ENCODE results near the gene RXFP2.
A peak's percentile ranks its signal among the peaks of the same experiment; 100 is the strongest.

Gene RXFP2

DNA sequence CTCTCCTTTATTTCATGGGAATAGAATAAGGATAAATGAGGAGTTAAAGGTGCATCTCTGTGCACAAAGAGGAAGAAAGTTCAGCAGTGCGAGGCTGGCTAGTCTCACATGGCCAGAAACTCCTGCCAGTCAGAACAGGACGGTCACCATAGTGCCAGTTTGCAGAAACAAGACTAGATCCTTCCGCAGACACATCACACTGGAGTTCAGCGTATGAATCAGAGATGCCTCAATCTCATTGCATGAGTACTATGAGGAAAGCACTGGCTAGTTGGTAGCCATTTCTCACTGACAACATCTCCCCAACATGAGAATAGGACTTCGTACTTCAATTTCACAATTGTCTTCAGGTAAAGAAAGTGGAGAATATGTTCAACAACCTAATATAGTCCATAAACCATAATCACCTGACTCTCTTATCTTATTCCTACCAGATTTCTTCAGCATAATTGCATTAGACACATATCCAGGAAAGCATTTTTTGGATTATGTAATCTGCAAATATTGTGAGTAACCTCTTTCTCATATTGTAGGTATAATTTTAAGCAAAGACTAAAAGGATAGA is 34.9 kb downstream of the RXFP2 start:
- no peak overlapping the region for H3K4me3 ChIP-seq (replicated peaks; ENCODE audit: low read depth, low read length)
- TF ChIP-seq CTCF (IDR thresholded peaks at IDR 0.05; ENCODE audit: low read length, missing control alignments): no peak
- DNase-seq (ENCODE audit: low read depth): no peak

DNA sequence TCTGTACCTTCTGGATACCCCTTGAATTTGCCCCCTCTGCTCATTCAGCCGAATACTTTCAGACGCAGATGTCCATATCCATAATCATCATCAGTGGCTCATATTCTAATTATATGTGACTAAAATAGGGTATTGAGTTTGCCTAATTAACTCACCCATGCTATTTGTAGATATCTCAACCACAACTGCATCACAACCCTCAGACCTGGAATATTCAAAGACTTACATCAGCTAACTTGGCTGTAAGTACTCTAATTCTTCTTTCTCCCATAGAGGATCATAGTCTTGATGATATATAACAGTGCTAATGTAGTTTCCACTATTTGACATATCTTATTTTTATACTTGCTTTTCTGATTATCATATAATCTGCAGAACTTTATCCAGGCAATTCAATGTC is 35.8 kb downstream of the RXFP2 start:
- DNase-seq (ENCODE audit: low read depth): no peak
- no peak overlapping the region for H3K4me3 ChIP-seq (replicated peaks; ENCODE audit: low read depth, low read length)
- no peak for TF ChIP-seq CTCF (IDR thresholded peaks at IDR 0.05; ENCODE audit: low read length, missing control alignments)

GRCh38 chr13:31775686-31776085 is 36.4 kb downstream of the RXFP2 start:
- peak; percentile 69 for DNase-seq (ENCODE audit: low read depth)
- no peak overlapping the region for H3K4me3 ChIP-seq (replicated peaks; ENCODE audit: low read depth, low read length)
- TF ChIP-seq CTCF (IDR thresholded peaks at IDR 0.05; ENCODE audit: low read length, missing control alignments): no peak

DNA sequence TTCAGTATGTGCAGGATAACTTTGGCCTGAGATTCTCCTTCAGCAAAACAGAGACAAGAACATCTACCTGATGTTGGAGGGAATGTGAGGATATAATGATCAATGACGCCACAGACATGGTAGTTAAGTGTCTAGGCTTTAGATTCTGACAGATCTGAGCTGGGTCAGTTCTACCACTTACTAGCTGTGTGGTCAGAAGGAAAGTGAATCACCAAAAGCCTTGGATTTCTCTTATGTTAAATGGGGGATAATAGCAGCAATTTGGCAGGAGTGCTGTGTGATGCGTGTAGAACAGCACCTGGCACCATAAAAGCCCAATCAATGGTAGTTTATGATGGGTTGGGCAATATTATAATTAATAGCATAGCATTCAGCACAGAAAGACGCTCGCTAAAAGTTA is 41.7 kb downstream of the RXFP2 start:
- DNase-seq (ENCODE audit: low read depth): no peak
- no peak for TF ChIP-seq CTCF (IDR thresholded peaks at IDR 0.05; ENCODE audit: low read length, missing control alignments)
- no peak overlapping the region for H3K4me3 ChIP-seq (replicated peaks; ENCODE audit: low read depth, low read length)

DNA sequence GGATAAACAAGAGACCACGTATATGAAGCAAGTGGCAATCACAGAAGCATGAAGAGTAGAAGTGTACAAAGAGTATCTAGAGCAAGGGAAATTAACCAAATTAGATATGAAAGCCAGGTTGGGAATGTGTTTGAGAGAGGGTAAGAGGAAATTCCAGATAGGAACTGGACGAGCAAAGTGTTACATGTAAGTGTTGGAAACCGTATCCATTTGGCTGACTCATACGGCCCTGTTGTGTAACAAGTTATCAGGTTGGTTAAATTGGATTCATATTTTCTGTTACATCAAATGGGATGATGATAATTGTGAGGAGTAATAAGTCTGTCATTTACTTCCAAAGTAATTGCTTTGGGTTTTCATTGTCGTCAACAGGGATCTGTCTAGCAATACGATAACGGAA is 46.7 kb downstream of the RXFP2 start:
- no peak overlapping the region for H3K4me3 ChIP-seq (replicated peaks; ENCODE audit: low read depth, low read length)
- no peak for TF ChIP-seq CTCF (IDR thresholded peaks at IDR 0.05; ENCODE audit: low read length, missing control alignments)
- DNase-seq (ENCODE audit: low read depth): peak; percentile 39

- no peak overlapping the region for H3K4me3 ChIP-seq (replicated peaks; ENCODE audit: low read depth, low read length)
- TF ChIP-seq CTCF (IDR thresholded peaks at IDR 0.05; ENCODE audit: low read length, missing control alignments): no peak
- DNase-seq (ENCODE audit: low read depth): no peak
Measured at GRCh38 chr13:31790992-31791391, 51.7 kb downstream of the RXFP2 start.

DNA sequence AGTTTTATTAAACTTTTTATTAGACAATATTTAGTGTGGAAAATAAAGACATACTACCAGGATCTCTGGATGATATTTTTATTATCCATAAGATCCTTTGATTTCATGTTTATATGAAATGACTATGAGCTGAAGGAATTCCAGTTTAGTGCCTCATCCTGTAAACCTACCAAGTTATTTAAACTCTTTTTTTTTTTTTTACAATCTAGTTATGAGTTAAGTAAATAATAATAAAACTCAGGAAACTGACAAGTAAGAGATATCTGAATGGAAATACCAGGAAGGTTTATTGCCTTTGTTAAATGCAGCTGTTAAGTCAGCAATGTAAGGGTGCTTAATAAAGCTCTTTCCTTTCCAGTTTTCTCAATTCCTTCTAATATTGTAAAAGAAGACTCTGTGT is 53.9 kb downstream of the RXFP2 start:
- TF ChIP-seq CTCF (IDR thresholded peaks at IDR 0.05; ENCODE audit: low read length, missing control alignments): no peak
- DNase-seq (ENCODE audit: low read depth): no peak
- no peak overlapping the region for H3K4me3 ChIP-seq (replicated peaks; ENCODE audit: low read depth, low read length)
